ENCODE measurements around the gene MLLT6. TPM values are rescaled to one million over a fixed set of nuclear protein-coding genes. Genes with fewer than 3 reads are reported as not detected.

MLLT6 gene
- total RNA-seq, 1 donor from 2014 or later: 192 TPM

GRCh38 chr17:38762231-38762630, 57.2 kb downstream of the MLLT6 start:
- no peaks in the 10 kb centered on the region for H3K27me3 Mint-ChIP-seq
- no peak for TF ChIP-seq CTCF (IDR thresholded peaks at IDR 0.05)
- ChIA-PET CTCF (interaction anchor here (1.1 to 1.4 kb wide), 2 partner anchors 8 to 391 kb away, joined by 3 read pairs; no protein-coding TSS in a partner anchor), POLR2A (interaction anchor here (0.8 kb wide), 1 partner anchor 10 kb away, joined by 4 read pairs; the partner anchor contains the start of gene PSMB3)
- ATAC-seq (ENCODE audit: low read depth): no peak
- H3K27ac Mint-ChIP-seq: no peak overlapping the region
- intact Hi-C loops (cut with micrococcal nuclease): no loop called here
- DNase-seq: no peak
- no peak overlapping the region for H3K4me3 Mint-ChIP-seq
- no peaks in the 10 kb centered on the region for H3K4me1 Mint-ChIP-seq
- H3K9me3 Mint-ChIP-seq: no peaks in the 10 kb centered on the region
- peaks cover 88% of the 10 kb centered on the region for H3K36me3 Mint-ChIP-seq (ENCODE audit: low read depth)

GRCh38 chr17:38766341-38766740, 61.3 kb downstream of the MLLT6 start:
- no peak for ATAC-seq (ENCODE audit: low read depth)
- CTCF ChIA-PET: no interaction called here
- POLR2A ChIA-PET: no interaction called here
- no peaks in the 10 kb centered on the region for H3K27me3 Mint-ChIP-seq
- intact Hi-C loops (cut with micrococcal nuclease): no loop called here
- no peak for TF ChIP-seq CTCF (IDR thresholded peaks at IDR 0.05)
- H3K36me3 Mint-ChIP-seq (ENCODE audit: low read depth): peaks cover 96% of the 10 kb centered on the region
- no peak overlapping the region for H3K27ac Mint-ChIP-seq
- H3K4me3 Mint-ChIP-seq: no peak overlapping the region
- no peaks in the 10 kb centered on the region for H3K4me1 Mint-ChIP-seq
- DNase-seq: no peak
- H3K9me3 Mint-ChIP-seq: no peaks in the 10 kb centered on the region

GRCh38 chr17:38768417-38768816, 63.3 kb downstream of the MLLT6 start:
- H3K27me3 Mint-ChIP-seq: no peaks in the 10 kb centered on the region
- intact Hi-C loops (cut with micrococcal nuclease): no loop called here
- H3K4me1 Mint-ChIP-seq: no peaks in the 10 kb centered on the region
- H3K27ac Mint-ChIP-seq: no peak overlapping the region
- H3K4me3 Mint-ChIP-seq: no peak overlapping the region
- ATAC-seq (ENCODE audit: low read depth): no peak
- POLR2A ChIA-PET: interaction anchor here (0.6 kb wide), 1 partner anchor 1230 kb away, joined by 3 read pairs; no protein-coding TSS in a partner anchor
- peaks cover 96% of the 10 kb centered on the region for H3K36me3 Mint-ChIP-seq (ENCODE audit: low read depth)
- TF ChIP-seq CTCF (IDR thresholded peaks at IDR 0.05): no peak
- DNase-seq: no peak
- CTCF ChIA-PET: no interaction called here
- H3K9me3 Mint-ChIP-seq: no peaks in the 10 kb centered on the region

GRCh38 chr17:38773258-38773657, 68.2 kb downstream of the MLLT6 start:
- no peak for DNase-seq
- no peak overlapping the region for H3K4me3 Mint-ChIP-seq
- ATAC-seq (ENCODE audit: low read depth): no peak
- no peaks in the 10 kb centered on the region for H3K27me3 Mint-ChIP-seq
- ChIA-PET POLR2A (no interaction called here), CTCF (no interaction called here)
- intact Hi-C loops (cut with micrococcal nuclease): no loop called here
- H3K9me3 Mint-ChIP-seq: no peaks in the 10 kb centered on the region
- H3K27ac Mint-ChIP-seq: no peak overlapping the region
- no peaks in the 10 kb centered on the region for H3K4me1 Mint-ChIP-seq
- no peak for TF ChIP-seq CTCF (IDR thresholded peaks at IDR 0.05)
- peaks cover 87% of the 10 kb centered on the region for H3K36me3 Mint-ChIP-seq (ENCODE audit: low read depth)

- ChIA-PET CTCF (no interaction called here), POLR2A (no interaction called here)
- no peak for TF ChIP-seq CTCF (IDR thresholded peaks at IDR 0.05)
- intact Hi-C loops (cut with micrococcal nuclease): no loop called here
- Mint-ChIP-seq H3K27me3 (no peaks in the 10 kb centered on the region), H3K4me3 (no peak overlapping the region), H3K9me3 (no peaks in the 10 kb centered on the region), H3K27ac (no peak overlapping the region), H3K36me3 (ENCODE audit: low read depth) (peaks cover 89% of the 10 kb centered on the region), H3K4me1 (no peaks in the 10 kb centered on the region)
- ATAC-seq (ENCODE audit: low read depth) (no peak), DNase-seq (no peak)
Observed at GRCh38 chr17:38777641-38778250, 72.7 kb downstream of the MLLT6 start.

Other genes starting within 250 kb of the MLLT6 start
- 0.24 and 0.35 TPM in 2 replicates for gene SRCIN1, start 99.3 kb upstream of the MLLT6 start, total RNA-seq
- gene EPOP, start 30.3 kb upstream of the MLLT6 start, total RNA-seq: 2.8 and 3.0 TPM in 2 replicates
- 11.2 and 12.1 TPM in 2 replicates for gene CISD3, start 25.1 kb downstream of the MLLT6 start, total RNA-seq
- not detected in 2 replicates for gene PCGF2, start 43.1 kb downstream of the MLLT6 start, total RNA-seq
- gene PSMB3, start 47.5 kb downstream of the MLLT6 start, total RNA-seq: 234 and 250 TPM in 2 replicates
- 32.1 and 33.0 TPM in 2 replicates for gene PIP4K2B, start 94.3 kb downstream of the MLLT6 start, total RNA-seq
- 35.6 and 38.3 TPM in 2 replicates for gene CWC25, start 120.0 kb downstream of the MLLT6 start, total RNA-seq
- 2,652 and 3,293 TPM in 2 replicates for gene RPL23, start 148.4 kb downstream of the MLLT6 start, total RNA-seq
- gene LASP1, start 164.8 kb downstream of the MLLT6 start, total RNA-seq: 117 and 127 TPM in 2 replicates

All from activated B cell treated with CpG ODN at 0.5 μM for 24 hours (primary cell).